Nephron progenitor cell (in vitro differentiated cells): ENCODE results near the gene SYNGAP1.

Experiments
- DNase-seq: peaks from one replicate; pipeline ENCODE4 v3.0.0; 2021
- H3K27ac Mint-ChIP-seq: 2 replicates; pipeline ENCODE4 v1.8.0; 2021; ENCODE audit warnings: mild to moderate bottlenecking, moderate library complexity, mixed read lengths
- H3K27me3 Mint-ChIP-seq: 2 replicates; pipeline ENCODE4 v1.8.0; 2021; ENCODE audit warnings: mild to moderate bottlenecking, low read depth, mixed read lengths; ENCODE audit not compliant: poor library complexity
- H3K36me3 Mint-ChIP-seq: 2 replicates; pipeline ENCODE4 v1.8.0; 2021; ENCODE audit warnings: low read depth, mixed read lengths
- H3K4me1 Mint-ChIP-seq: 2 replicates; pipeline ENCODE4 v1.8.0; 2021; ENCODE audit warnings: mixed read lengths
- H3K4me3 Mint-ChIP-seq: 2 replicates; pipeline ENCODE4 v1.8.0; 2021; ENCODE audit warnings: mild to moderate bottlenecking, moderate library complexity, mixed read lengths
- H3K9me3 Mint-ChIP-seq: 2 replicates; pipeline ENCODE4 v1.8.0; 2021; ENCODE audit warnings: mild to moderate bottlenecking, moderate library complexity, mixed read lengths
- CTCF ChIP-seq: fragments of 200-600 bp; sonication (generic); IDR thresholded peaks from 2 replicates; pipeline ENCODE4 v1.5.0; 2021; ENCODE audit warnings: antibody characterized with exemption

The SYNGAP1 gene

GRCh38 chr6:33410050-33410710 lies 9.7 kb upstream of the SYNGAP1 start:
- H3K4me3 Mint-ChIP-seq: peak overlapping the region; percentile 94
- H3K4me1 Mint-ChIP-seq: peaks cover 48% of the 10 kb centered on the region
- peak overlapping the region; percentile 99 for H3K27ac Mint-ChIP-seq
- no peak for TF ChIP-seq CTCF
- peaks cover 3% of the 10 kb centered on the region for H3K27me3 Mint-ChIP-seq
- peaks cover 24% of the 10 kb centered on the region for H3K36me3 Mint-ChIP-seq
- no peaks in the 10 kb centered on the region for H3K9me3 Mint-ChIP-seq
- peak; percentile 96 for DNase-seq

GRCh38 chr6:33410711-33411631 lies 8.9 kb upstream of the SYNGAP1 start, which contains the start of gene PHF1:
Gene PHF1, plus strand, starts transcription at chr6:33411014. Its CDS starts 1,250 bp downstream, at chr6:33412264.
- H3K9me3 Mint-ChIP-seq: no peaks in the 10 kb centered on the region
- no peaks in the 10 kb centered on the region for H3K27me3 Mint-ChIP-seq
- peaks cover 55% of the 10 kb centered on the region for H3K4me1 Mint-ChIP-seq
- peaks cover 24% of the 10 kb centered on the region for H3K36me3 Mint-ChIP-seq
- H3K4me3 Mint-ChIP-seq: peak within 1 kb of the TSS; percentile 94
- no peak for TF ChIP-seq CTCF
- peak; percentile 71 for DNase-seq
- H3K27ac Mint-ChIP-seq: peak within 1 kb of the TSS; percentile 99

GRCh38 chr6:33411632-33412005 lies 8.2 kb upstream of the SYNGAP1 start:
- Mint-ChIP-seq H3K9me3 (no peaks in the 10 kb centered on the region), H3K27ac (peak overlapping the region; percentile 78), H3K4me3 (peak overlapping the region; percentile 81), H3K36me3 (peaks cover 24% of the 10 kb centered on the region), H3K4me1 (peaks cover 62% of the 10 kb centered on the region), H3K27me3 (no peaks in the 10 kb centered on the region)
- no peak for TF ChIP-seq CTCF
- no peak for DNase-seq

GRCh38 chr6:33412140-33413009 lies 7.5 kb upstream of the SYNGAP1 start:
- H3K36me3 Mint-ChIP-seq: peaks cover 22% of the 10 kb centered on the region
- DNase-seq: no peak
- no peak for TF ChIP-seq CTCF
- peak overlapping the region; percentile 81 for H3K4me3 Mint-ChIP-seq
- H3K27ac Mint-ChIP-seq: peak overlapping the region; percentile 71
- no peaks in the 10 kb centered on the region for H3K27me3 Mint-ChIP-seq
- no peaks in the 10 kb centered on the region for H3K9me3 Mint-ChIP-seq
- peaks cover 70% of the 10 kb centered on the region for H3K4me1 Mint-ChIP-seq

- no peaks in the 10 kb centered on the region for H3K27me3 Mint-ChIP-seq
- H3K27ac Mint-ChIP-seq: peak overlapping the region; percentile 58
- DNase-seq: no peak
- H3K36me3 Mint-ChIP-seq: peaks cover 22% of the 10 kb centered on the region
- H3K4me1 Mint-ChIP-seq: peaks cover 76% of the 10 kb centered on the region
- TF ChIP-seq CTCF: no peak
- H3K4me3 Mint-ChIP-seq: peak overlapping the region; percentile 41
- no peaks in the 10 kb centered on the region for H3K9me3 Mint-ChIP-seq
Measured at GRCh38 chr6:33413241-33414120, 6.4 kb upstream of the SYNGAP1 start.
